PFSK-1 (cell line): Measurements from ENCODE around the gene MGLL.

ENCODE experiments used
- FOXP2 ChIP-seq: optimal IDR thresholded peaks from 2 replicates; pipeline ENCODE3; 2011; ENCODE audit warnings: borderline replicate concordance, control low read depth, inconsistent platforms; ENCODE audit not compliant: insufficient read depth; ENCODE audit errors: extremely low read length, extremely low read depth
- POLR2AphosphoS5 ChIP-seq: IDR thresholded peaks from 2 replicates; pipeline ENCODE4 v1.6.1; 2012; ENCODE audit warnings: low read depth, mild to moderate bottlenecking, control low read depth, low read length, moderate library complexity
- REST ChIP-seq, 2 experiments: IDR thresholded peaks; 2 replicates each; pipeline versions ENCODE4 v1.6.1 to v1.8.0; 2011 to 2012; ENCODE audit warnings: low read depth in 2 of 2, low read length in 2 of 2, control low read depth in 1 of 2, inconsistent platforms in 1 of 2, mild to moderate bottlenecking in 1 of 2, moderate library complexity in 1 of 2; ENCODE audit not compliant: insufficient read depth in 1 of 2
- SIN3A ChIP-seq: IDR thresholded peaks from 2 replicates; pipeline ENCODE4 v1.6.1; 2012; ENCODE audit warnings: mild to moderate bottlenecking, low read length, moderate library complexity, borderline replicate concordance; ENCODE audit not compliant: insufficient read depth
- TAF1 ChIP-seq: IDR thresholded peaks from 2 replicates; pipeline ENCODE4 v1.6.1; 2012; ENCODE audit warnings: low read length, control low read depth, borderline replicate concordance; ENCODE audit not compliant: insufficient read depth

The MGLL gene

GRCh38 chr3:127772273-127772672 is 50.0 kb downstream of the MGLL start:
- TF ChIP-seq SIN3A (no peak), POLR2AphosphoS5 (no peak), FOXP2 (no peak), REST (IDR thresholded peaks at IDR 0.05; ENCODE audit: insufficient read depth in 1 of 2, low read depth in 2 of 2, low read length in 2 of 2) (no peak), TAF1 (no peak)

DNA sequence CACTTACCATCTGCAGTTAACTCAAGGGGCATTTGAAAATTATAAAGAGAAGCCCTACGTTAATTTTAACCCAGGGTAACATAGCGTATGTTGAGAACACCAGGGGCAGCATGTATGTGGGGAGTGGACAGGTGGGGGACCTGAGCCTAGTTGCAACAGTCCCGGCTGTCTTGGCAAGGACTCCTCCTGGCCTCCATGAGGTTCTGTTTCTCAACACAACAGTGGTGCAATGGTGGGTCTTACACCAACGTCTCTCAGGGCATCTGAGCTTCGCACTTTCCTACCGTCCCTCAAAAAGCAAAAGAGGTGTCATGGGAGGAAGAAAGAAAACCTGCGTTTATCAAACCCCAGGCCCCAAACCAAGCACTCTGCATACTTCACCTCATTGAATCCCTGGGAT is 50.6 kb downstream of the MGLL start:
- TF ChIP-seq SIN3A (no peak), FOXP2 (no peak), TAF1 (no peak), POLR2AphosphoS5 (no peak), REST (IDR thresholded peaks at IDR 0.05; ENCODE audit: insufficient read depth in 1 of 2, low read depth in 2 of 2, low read length in 2 of 2) (no peak)

DNA sequence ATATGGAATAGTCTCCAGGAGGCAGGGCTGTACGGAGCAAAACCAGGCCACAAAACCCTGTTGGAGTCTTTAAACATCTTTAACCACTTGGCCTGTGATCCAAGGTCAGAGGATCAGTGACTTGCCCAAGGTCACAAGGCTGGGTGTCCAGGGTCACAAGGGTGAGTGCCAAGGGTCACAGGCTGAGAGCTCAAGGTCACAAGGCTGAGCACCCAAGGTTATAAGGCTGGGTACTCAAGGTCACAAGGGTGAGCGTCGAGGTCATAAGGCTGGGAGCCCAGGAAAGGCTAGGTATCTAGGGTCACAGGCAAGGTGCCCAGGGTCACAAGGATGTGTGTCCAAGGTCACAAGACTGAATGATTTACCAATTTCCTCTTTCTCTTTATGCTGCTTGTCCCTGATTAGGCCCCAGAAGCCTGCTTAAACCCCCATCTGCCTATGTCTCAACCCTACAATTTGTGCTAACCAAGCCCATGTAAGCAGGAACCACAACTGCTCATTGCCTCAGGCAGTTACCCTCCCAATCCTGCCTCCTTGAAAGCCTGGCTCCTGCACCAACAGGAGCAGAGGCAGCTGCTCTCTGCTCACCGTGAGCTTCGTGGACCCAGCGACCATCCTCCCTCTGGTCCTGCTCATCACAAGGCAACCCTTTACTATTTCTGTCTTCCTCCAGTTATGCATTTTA is 51.5 kb downstream of the MGLL start:
- TF ChIP-seq FOXP2: no peak
- TF ChIP-seq SIN3A: no peak
- TF ChIP-seq REST (IDR thresholded peaks at IDR 0.05; ENCODE audit: insufficient read depth in 1 of 2, low read depth in 2 of 2, low read length in 2 of 2): no peak

GRCh38 chr3:127769284-127770081 is 52.8 kb downstream of the MGLL start:
- TF ChIP-seq POLR2AphosphoS5 (no peak), TAF1 (no peak), SIN3A (no peak), FOXP2 (no peak), REST (IDR thresholded peaks at IDR 0.05; ENCODE audit: insufficient read depth in 1 of 2, low read depth in 2 of 2, low read length in 2 of 2) (no peak)
